RPMI8226 (cell line): Measurements from ENCODE around the gene HOXD8.

Experiments used
- DNase-seq: peaks from one replicate; pipeline ENCODE4 v3.0.0-alpha.2; 2015

The HOXD8 gene

GRCh38 chr2:176117162-176117822, 12.2 kb upstream of the HOXD8 start:
- DNase-seq, result no peak

- no peak for DNase-seq
Measured at GRCh38 chr2:176117823-176118371, 11.6 kb upstream of the HOXD8 start.

- DNase-seq, result peak; percentile 67
Measured at GRCh38 chr2:176118601-176119339, 10.7 kb upstream of the HOXD8 start.

- no peak for DNase-seq
Measured at GRCh38 chr2:176120364-176121189, 8.9 kb upstream of the HOXD8 start.

GRCh38 chr2:176121190-176122051, 8.1 kb upstream of the HOXD8 start:
- no peak for DNase-seq

GRCh38 chr2:176122052-176122682, 7.3 kb upstream of the HOXD8 start:
- no peak for DNase-seq

- DNase-seq, result no peak
Measured at GRCh38 chr2:176122683-176123410, 6.7 kb upstream of the HOXD8 start, which contains the start of gene HOXD9. HOXD9 (plus strand) TSS chr2:176122719; CDS start chr2:176122769, 50 bp downstream.

GRCh38 chr2:176123411-176124109, 5.9 kb upstream of the HOXD8 start:
- no peak for DNase-seq

- DNase-seq, result no peak
Measured at GRCh38 chr2:176124110-176124946, 5.2 kb upstream of the HOXD8 start.

- DNase-seq, result no peak
Measured at GRCh38 chr2:176124947-176125771, 4.3 kb upstream of the HOXD8 start.

GRCh38 chr2:176125772-176126054, 3.8 kb upstream of the HOXD8 start:
- DNase-seq, result no peak

GRCh38 chr2:176126929-176127773, 2.4 kb upstream of the HOXD8 start:
- peak; percentile 68 for DNase-seq

GRCh38 chr2:176127774-176128072, 1.8 kb upstream of the HOXD8 start:
- no peak for DNase-seq

- DNase-seq, result no peak
Measured at GRCh38 chr2:176128172-176128981, 1.1 kb upstream of the HOXD8 start.

GRCh38 chr2:176129813-176130146, 275 bp downstream of the HOXD8 start:
- DNase-seq, result no peak

- DNase-seq, result no peak
Measured at GRCh38 chr2:176130147-176130956, 847 bp downstream of the HOXD8 start.
